HCT116 (cell line): ENCODE results near the gene EEF1A2. TPM values are rescaled to one million over a fixed set of nuclear protein-coding genes. Genes with fewer than 3 reads are reported as not detected.

ENCODE experiments used
- ATAC-seq: fragments of 200-7000 bp; cut with Tn5 transposase; 2 replicates; pipeline ENCODE4 v1.9.1; 2020; ENCODE audit warnings: mild to moderate bottlenecking, moderate library complexity
- BruUV-seq: library from RNA; stranded (reverse); fragments of 400-500 nt; replicated peaks from 2 replicates; lab custom pipeline; 2021; lab: Mats Ljungman, UMichigan
- CTCF ChIA-PET: fragments of 300-600 bp; sonication (Branson Sonifier 250); formaldehyde crosslinking; loops from one replicate; lab custom pipeline; 2021; ENCODE audit warnings: antibody characterized with exemption; lab: Charles Lee
- POLR2A ChIA-PET: fragments of 300-600, 350-600 bp; sonication (Branson Sonifier 250); formaldehyde crosslinking; loops from one replicate; lab custom pipeline; 2021; ENCODE audit warnings: antibody characterized with exemption; lab: Charles Lee
- RAD21 ChIA-PET, 2 experiments: fragments of 300-600 bp; sonication (Branson Sonifier 250); formaldehyde crosslinking; loops; one replicate each; lab custom pipeline; 2023; ENCODE audit warnings: low total read pairs in 2 of 2; ENCODE audit not compliant: uncharacterized antibody in 2 of 2, unreplicated experiment in 2 of 2, low non-redundant PET in 1 of 2; lab: Charles Lee
- DNase-seq: peaks from one replicate; pipeline ENCODE4 v3.0.0-alpha.2; 2010; ENCODE audit warnings: low read depth, low spot score
- H2AFZ ChIP-seq: fragments of 200-600 bp; shearing (Covaris generic), sonication (generic); 2 replicates; pipeline ENCODE4 v1.6.1; 2017; ENCODE audit warnings: low read depth, mixed run types, mixed read lengths, antibody characterized with exemption, low read length; ENCODE audit not compliant: poor library complexity, severe bottlenecking
- H3K27ac ChIP-seq: 2 replicates; pipeline ENCODE4 v1.5.1; 2012; ENCODE audit warnings: low read depth, low read length
- H3K27me3 ChIP-seq: fragments of 200-600 bp; sonication (generic); 2 replicates; pipeline ENCODE4 v1.6.1; 2016; ENCODE audit warnings: mixed run types, low read length, mixed read lengths; ENCODE audit not compliant: insufficient read depth
- H3K36me3 ChIP-seq, 2 experiments: fragments of 200-500 bp in 1 of 2; fragments of 200-600 bp in 1 of 2; sonication (Bioruptor generic) in 1 of 2; sonication (generic) in 1 of 2; 2 replicates each; pipeline versions ENCODE4 v1.5.1 to v1.6.1; 2014 to 2016; ENCODE audit warnings: low read length in 2 of 2, inconsistent platforms in 1 of 2, mixed read lengths in 1 of 2, mixed run types in 1 of 2; ENCODE audit not compliant: insufficient read depth in 2 of 2, control insufficient read depth in 1 of 2
- H3K4me1 ChIP-seq, 2 experiments: fragments of 200-600 bp in 1 of 2; sonication (generic) in 1 of 2; 2 replicates each; pipeline versions ENCODE4 v1.5.1 to v1.6.1; 2012 to 2017; ENCODE audit warnings: low read length in 2 of 2, inconsistent platforms in 1 of 2, mild to moderate bottlenecking in 1 of 2, mixed read lengths in 1 of 2, mixed run types in 1 of 2, moderate library complexity in 1 of 2; ENCODE audit not compliant: insufficient read depth in 2 of 2, control insufficient read depth in 1 of 2
- H3K4me2 ChIP-seq: fragments of 200-600 bp; sonication (generic); 2 replicates; pipeline ENCODE4 v1.6.1; 2017; ENCODE audit warnings: mixed run types, low read length, mixed read lengths
- H3K4me3 ChIP-seq, 2 experiments: fragments of 200-600 bp in 1 of 2; sonication (generic) in 1 of 2; replicated peaks in 1 of 2; 2 replicates each; pipeline ENCODE4 v1.5.1; 2011 to 2016; ENCODE audit warnings: low read length in 2 of 2, control low read depth in 1 of 2, low read depth in 1 of 2, mild to moderate bottlenecking in 1 of 2, mixed read lengths in 1 of 2, mixed run types in 1 of 2
- H3K79me2 ChIP-seq: fragments of 200-600 bp; sonication (generic); 2 replicates; pipeline ENCODE4 v1.6.1; 2017; ENCODE audit warnings: mild to moderate bottlenecking, mixed run types, low read length, moderate library complexity, mixed read lengths; ENCODE audit not compliant: insufficient read depth
- H3K9ac ChIP-seq: fragments of 200-600 bp; sonication (generic); 2 replicates; pipeline ENCODE4 v1.6.1; 2016; ENCODE audit warnings: low read length, mixed read lengths
- H3K9me2 ChIP-seq: fragments of 200-600 bp; sonication (generic), shearing (Covaris generic); 2 replicates; pipeline ENCODE4 v1.6.1; 2017; ENCODE audit warnings: mixed run types, mild to moderate bottlenecking, moderate library complexity; ENCODE audit not compliant: insufficient read depth
- H3K9me3 ChIP-seq, 2 experiments: fragments of 200-500 bp in 1 of 2; fragments of 200-600 bp in 1 of 2; sonication (Bioruptor generic) in 1 of 2; sonication (generic) in 1 of 2; 2 replicates each; pipeline ENCODE4 v1.6.1; 2014 to 2017; ENCODE audit warnings: low read length in 2 of 2, mixed read lengths in 2 of 2, inconsistent platforms in 1 of 2, low read depth in 1 of 2, mild to moderate bottlenecking in 1 of 2, mixed run types in 1 of 2, moderate library complexity in 1 of 2; ENCODE audit not compliant: control insufficient read depth in 1 of 2, insufficient read depth in 1 of 2
- H4K20me1 ChIP-seq: fragments of 200-600 bp; sonication (generic), shearing (Covaris generic); 2 replicates; pipeline ENCODE4 v1.6.1; 2017; ENCODE audit warnings: mixed run types, mild to moderate bottlenecking, moderate library complexity; ENCODE audit not compliant: insufficient read depth
- CBX3 ChIP-seq: IDR thresholded peaks from 2 replicates; pipeline ENCODE4 v1.6.1; 2012; ENCODE audit warnings: low read depth
- CEBPB ChIP-seq: IDR thresholded peaks from 2 replicates; pipeline ENCODE4 v1.6.1; 2012; ENCODE audit warnings: low read depth
- EZH2 ChIP-seq: fragments of 200-600 bp; sonication (generic); IDR thresholded peaks from 2 replicates; pipeline ENCODE4 v1.6.1; 2017; ENCODE audit warnings: antibody characterized with exemption, mixed run types
- EZH2phosphoT487 ChIP-seq: fragments of 200-600 bp; IDR thresholded peaks from 2 replicates; pipeline ENCODE4 v1.6.1; 2018; ENCODE audit warnings: antibody characterized with exemption, borderline replicate concordance
- FOSL1 ChIP-seq: IDR thresholded peaks from 2 replicates; pipeline ENCODE4 v1.6.1; 2012; ENCODE audit warnings: low read depth
- MAX ChIP-seq: IDR thresholded peaks from 2 replicates; pipeline ENCODE4 v1.6.1; 2012
- POLR2A ChIP-seq: IDR thresholded peaks from 2 replicates; pipeline ENCODE4 v1.7.0; 2011; ENCODE audit warnings: borderline replicate concordance; ENCODE audit not compliant: insufficient read depth, insufficient read length; ENCODE audit errors: extremely low read depth
- RAD21 ChIP-seq: IDR thresholded peaks from 2 replicates; pipeline ENCODE4 v1.6.1; 2012; ENCODE audit warnings: low read depth, mild to moderate bottlenecking
- SIN3A ChIP-seq: IDR thresholded peaks from 2 replicates; pipeline ENCODE4 v1.6.1; 2012; ENCODE audit warnings: low read depth
- intact Hi-C: fragments of 100-400 bp; cut with micrococcal nuclease; formaldehyde crosslinking; loops from 2 replicates; pipeline ENCODE4 v1.10.0; 2022
- total RNA-seq: library from RNA; stranded (reverse); gene quantifications from one replicate; pipeline ENCODE4 v1.2.1, GENCODE V29; 2021; ENCODE audit not compliant: unreplicated experiment

The EEF1A2 gene
- total RNA-seq, 1 experiment from 2014 or later: 454 TPM

DNA sequence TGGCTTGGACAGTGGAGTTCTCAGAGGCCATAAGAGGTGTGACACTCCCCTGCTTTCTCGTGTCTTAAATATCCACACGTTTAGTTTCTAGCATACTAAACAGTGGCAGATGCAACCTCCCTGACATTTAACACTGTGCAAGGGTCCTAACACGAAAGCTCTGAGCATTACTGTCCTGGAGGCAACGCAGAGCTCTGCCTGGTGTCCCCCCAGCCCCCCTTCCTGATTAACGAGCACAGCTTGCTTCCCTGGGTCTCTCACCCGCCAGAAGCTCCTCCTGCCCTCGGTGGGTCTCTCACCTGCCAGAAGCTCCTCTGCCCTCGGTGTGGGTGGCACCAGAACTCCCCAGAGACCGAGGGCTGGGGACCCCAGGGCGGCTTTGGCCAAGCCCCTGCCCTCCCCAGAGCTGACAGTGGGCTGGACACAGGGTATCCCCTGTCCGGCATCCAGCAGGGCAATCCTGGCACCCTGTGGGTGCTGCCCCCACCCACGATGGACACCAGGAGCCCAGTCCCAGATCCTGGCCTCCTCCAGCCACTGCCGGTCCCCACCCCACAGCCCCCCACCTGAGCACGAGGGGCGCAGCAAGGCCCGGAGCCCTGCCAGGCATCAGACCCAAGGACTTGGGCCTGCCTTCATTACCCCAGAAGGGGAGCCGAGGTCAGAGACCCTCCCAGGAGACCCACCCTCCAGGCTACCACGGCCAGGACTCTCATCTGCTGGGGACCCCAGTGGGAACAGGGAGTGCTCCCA is 14.1 kb downstream of the EEF1A2 start:
- intact Hi-C loops: no loop called here
- ATAC-seq: no peak
- Histone ChIP-seq H3K4me2 (no peak overlapping the region), H3K4me1 (peaks cover 25 to 61% of the 10 kb centered on the region in 2 experiments), H3K27ac (no peak overlapping the region), H3K36me3 (peaks cover 2 to 9% of the 10 kb centered on the region in 2 experiments; a peak in 2 of 4 replicates), H3K9me2 (no peaks in the 10 kb centered on the region), H4K20me1 (no peaks in the 10 kb centered on the region), H3K79me2 (no peaks in the 10 kb centered on the region), H2AFZ (no peak overlapping the region), H3K4me3 (no peak overlapping the region), H3K9ac (no peak overlapping the region), H3K9me3 (no peaks in the 10 kb centered on the region), H3K27me3 (no peaks in the 10 kb centered on the region)
- DNase-seq: no peak
- no peak for TF ChIP-seq EZH2phosphoT487
- TF ChIP-seq CBX3: no peak
- TF ChIP-seq MAX: no peak
- TF ChIP-seq FOSL1: no peak
- no peak for TF ChIP-seq CEBPB
- no TSS peak for BruUV-seq
- ChIA-PET RAD21 (no interaction called here), POLR2A (no interaction called here), CTCF (interaction anchor here (0.6 kb wide), 1 partner anchor 19 kb away, joined by 3 read pairs; no protein-coding TSS in a partner anchor)

- intact Hi-C loops: no loop called here
- Histone ChIP-seq H3K4me3 (no peak overlapping the region), H3K4me1 (peaks cover 28 to 67% of the 10 kb centered on the region in 2 experiments), H3K9me2 (no peaks in the 10 kb centered on the region), H3K79me2 (no peaks in the 10 kb centered on the region), H3K27ac (no peak overlapping the region), H4K20me1 (no peaks in the 10 kb centered on the region), H3K9ac (no peak overlapping the region), H3K4me2 (no peak overlapping the region), H3K27me3 (no peaks in the 10 kb centered on the region), H3K36me3 (peaks cover 2 to 7% of the 10 kb centered on the region in 2 experiments; a peak in 2 of 4 replicates), H3K9me3 (no peaks in the 10 kb centered on the region), H2AFZ (no peak overlapping the region)
- ATAC-seq (no peak), DNase-seq (no peak)
- BruUV-seq: no TSS peak
- CTCF ChIA-PET: interaction anchor here (0.6 kb wide), 1 partner anchor 20 kb away, joined by 3 read pairs; no protein-coding TSS in a partner anchor
- POLR2A ChIA-PET: interaction anchor here (0.6 to 1.0 kb wide), 2 partner anchors 13 to 163 kb away, joined by 3 to 5 read pairs; no protein-coding TSS in a partner anchor
- TF ChIP-seq SIN3A (no peak), RAD21 (no peak), POLR2A (no peak), EZH2 (no peak)
- RAD21 ChIA-PET: no interaction called here
Observed at GRCh38 chr20:63484236-63484635, 14.6 kb downstream of the EEF1A2 start.
